HFFc6 (cell line): ENCODE results near the gene SLC16A3. TPM values are rescaled to one million over a fixed set of nuclear protein-coding genes. Genes with fewer than 3 reads are reported as not detected.
A peak's percentile ranks its signal among the peaks of the same experiment; 100 is the strongest.

ENCODE experiments used
- DNase-seq: peaks from one replicate; pipeline ENCODE4 v3.0.0-alpha.2; 2018
- H3K27ac Mint-ChIP-seq: 2 replicates; pipeline ENCODE4 v1.8.0; 2020; ENCODE audit warnings: mild to moderate bottlenecking, mixed read lengths
- H3K27me3 Mint-ChIP-seq: 2 replicates; pipeline ENCODE4 v1.8.0; 2021; ENCODE audit warnings: mild to moderate bottlenecking, moderate library complexity, mixed read lengths; ENCODE audit not compliant: insufficient read depth
- H3K36me3 Mint-ChIP-seq: 2 replicates; pipeline ENCODE4 v1.8.0; 2021; ENCODE audit warnings: low read depth, mixed read lengths
- H3K4me1 Mint-ChIP-seq: 2 replicates; pipeline ENCODE4 v1.8.0; 2020; ENCODE audit warnings: low read depth, mixed read lengths
- H3K4me3 Mint-ChIP-seq: 2 replicates; pipeline ENCODE4 v1.8.0; 2020; ENCODE audit warnings: mild to moderate bottlenecking, moderate library complexity, mixed read lengths
- H3K9me3 Mint-ChIP-seq: 2 replicates; pipeline ENCODE4 v1.8.0; 2020; ENCODE audit warnings: mild to moderate bottlenecking, mixed read lengths
- CTCF ChIP-seq: fragments of 200-600 bp; sonication (generic); IDR thresholded peaks from 2 replicates; pipeline ENCODE4 v1.5.0; 2021; ENCODE audit warnings: antibody characterized with exemption, mild to moderate bottlenecking
- total RNA-seq, 6 experiments: library from RNA; stranded (reverse); fragmentation: NEBNext Ultra II Directional; extraction: Animal tissue kit (Norgen Biotek cat#: 25700); gene quantifications; 2 replicates in 1 of 6; 3 replicates in 5 of 6; pipeline ENCODE4 v1.2.3, GENCODE V29; 2021

Gene SLC16A3
- total RNA-seq, 6 experiments from 2014 or later = 475 to 624 (median 523) TPM

- DNase-seq = no peak
- TF ChIP-seq CTCF = no peak
- peaks cover 19% of the 10 kb centered on the region for H3K4me1 Mint-ChIP-seq
- H3K27ac Mint-ChIP-seq = no peak overlapping the region
- peaks cover 6% of the 10 kb centered on the region for H3K27me3 Mint-ChIP-seq
- peaks cover 62% of the 10 kb centered on the region for H3K36me3 Mint-ChIP-seq
- H3K9me3 Mint-ChIP-seq = no peaks in the 10 kb centered on the region
- H3K4me3 Mint-ChIP-seq = no peak overlapping the region
These were observed 33.5 kb downstream of the SLC16A3 start for GRCh38 chr17:82262344-82262743.

- TF ChIP-seq CTCF = no peak
- peaks cover 52% of the 10 kb centered on the region for H3K36me3 Mint-ChIP-seq
These were observed 34.8 kb downstream of the SLC16A3 start for GRCh38 chr17:82263641-82264040.

GRCh38 chr17:82266142-82266541 lies 37.3 kb downstream of the SLC16A3 start:
- Mint-ChIP-seq H3K4me1 (peaks cover 54% of the 10 kb centered on the region), H3K4me3 (peak overlapping the region; percentile 80; the same call in 1 of the 2 replicates), H3K36me3 (peaks cover 44% of the 10 kb centered on the region), H3K9me3 (no peaks in the 10 kb centered on the region), H3K27me3 (peaks cover 6% of the 10 kb centered on the region), H3K27ac (peak overlapping the region; percentile 97)
- DNase-seq = no peak
- no peak for TF ChIP-seq CTCF

More at GRCh38 chr17:82263641-82264040, 34.8 kb downstream of the SLC16A3 start:
- peaks cover 32% of the 10 kb centered on the region for H3K4me1 Mint-ChIP-seq
- H3K27ac Mint-ChIP-seq = no peak overlapping the region
- H3K9me3 Mint-ChIP-seq = no peaks in the 10 kb centered on the region
- no peak for DNase-seq
- H3K4me3 Mint-ChIP-seq = no peak overlapping the region
- peaks cover 6% of the 10 kb centered on the region for H3K27me3 Mint-ChIP-seq

DNA sequence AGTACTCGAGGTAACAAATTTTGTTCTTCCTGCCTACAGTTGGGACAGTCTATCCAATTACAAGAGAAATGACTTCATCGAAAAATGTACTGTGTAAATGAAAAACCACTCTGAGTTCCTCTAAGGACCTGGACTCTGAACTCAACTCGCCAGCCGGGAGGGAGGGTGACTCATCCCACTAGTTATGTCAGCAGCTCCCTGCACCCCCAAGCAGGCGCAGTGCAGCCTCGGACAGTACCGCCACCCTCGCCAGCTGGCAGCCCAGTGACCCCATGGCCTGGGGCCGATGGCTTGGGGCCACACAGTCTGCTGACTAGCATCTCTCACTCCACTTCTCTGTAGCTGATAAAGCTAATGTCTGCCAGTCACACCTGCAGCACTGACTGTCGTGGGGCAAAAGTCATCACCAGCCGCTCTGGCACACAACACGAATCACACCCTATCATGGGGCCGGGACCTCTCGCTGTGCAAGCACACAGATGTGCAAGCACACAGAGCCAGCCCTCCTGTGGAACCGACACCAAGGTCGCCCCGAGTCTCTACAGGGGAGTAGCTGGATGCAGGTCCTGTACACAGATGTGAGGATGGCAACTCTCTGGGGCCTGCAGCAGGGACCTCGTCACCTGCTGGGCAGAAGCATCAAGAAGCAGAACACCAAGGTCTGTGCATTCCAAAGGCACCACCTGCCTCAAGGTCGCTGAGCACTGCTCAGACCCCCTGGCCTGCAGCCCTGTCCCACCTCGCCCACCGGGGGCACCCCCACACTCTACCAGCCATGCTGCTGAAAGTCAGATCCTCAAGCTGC lies 38.9 kb downstream of the SLC16A3 start:
- Mint-ChIP-seq H3K9me3 (no peaks in the 10 kb centered on the region), H3K36me3 (peaks cover 42% of the 10 kb centered on the region), H3K4me3 (peak overlapping the region; percentile 80), H3K27ac (peak overlapping the region; percentile 97), H3K4me1 (peaks cover 69% of the 10 kb centered on the region), H3K27me3 (peaks cover 8% of the 10 kb centered on the region)
- TF ChIP-seq CTCF = peak; percentile 44
- DNase-seq = peak; percentile 96

GRCh38 chr17:82269138-82269881 lies 40.5 kb downstream of the SLC16A3 start:
- H3K9me3 Mint-ChIP-seq = no peaks in the 10 kb centered on the region
- H3K4me1 Mint-ChIP-seq = peaks cover 69% of the 10 kb centered on the region
- no peak for TF ChIP-seq CTCF
- H3K27me3 Mint-ChIP-seq = peaks cover 8% of the 10 kb centered on the region
- H3K27ac Mint-ChIP-seq = peak overlapping the region; percentile 72; the same call in 1 of the 2 replicates
- DNase-seq = no peak
- peaks cover 38% of the 10 kb centered on the region for H3K36me3 Mint-ChIP-seq
- peak overlapping the region; percentile 24; the same call in 1 of the 2 replicates for H3K4me3 Mint-ChIP-seq
